ENCODE data around the gene OMD. TPM values are rescaled to one million over a fixed set of nuclear protein-coding genes. Genes with fewer than 3 reads are reported as not detected.
"Not testable (repeated sequence)": the region's sequence is repeated elsewhere in the genome, so short reads cannot be mapped to it uniquely, and the experiment has no call there.

The OMD gene
- total and polyA plus RNA-seq, 2 of the 8 experiments (the other 6 are each of a cell fraction or from before 2014, with no cell fraction given), result not detected

- DNase-seq (ENCODE audit: low read depth in 1 of 2, low spot score in 2 of 2); H3K4me1 ChIP-seq (replicated peaks in 1 of 4; ENCODE audit: control insufficient read depth in 3 of 4, insufficient read depth in 4 of 4, low read length in 3 of 4); H3K36me3 ChIP-seq (ENCODE audit: control insufficient read depth in 2 of 4, insufficient read depth in 4 of 4, low read length in 3 of 4); H4K20me1 ChIP-seq (replicated peaks in 1 of 2; ENCODE audit: control insufficient read depth in 1 of 2, insufficient read depth in 2 of 2, low read length in 2 of 2); H2BK12ac ChIP-seq (ENCODE audit: low read depth, low read length); H3K79me1 ChIP-seq (ENCODE audit: low read depth, low read length); H3K4ac ChIP-seq (replicated peaks; ENCODE audit: insufficient read length, low read depth, low read length); H2AFZ ChIP-seq (ENCODE audit: low read length); H3K23ac ChIP-seq (ENCODE audit: insufficient read length); H4K8ac ChIP-seq (ENCODE audit: extremely low read depth, insufficient read depth, low read length); H2BK20ac ChIP-seq (ENCODE audit: low read length); FAIRE-seq; H3K27me3 ChIP-seq (replicated peaks in 1 of 4; ENCODE audit: control insufficient read depth in 3 of 4, extremely low read depth in 1 of 4, insufficient read depth in 3 of 4, low read length in 3 of 4); H3K79me2 ChIP-seq (ENCODE audit: control insufficient read depth in 1 of 2, insufficient read depth in 2 of 2, low read length in 2 of 2); H3K9ac ChIP-seq (replicated peaks in 1 of 4; ENCODE audit: extremely low read depth in 1 of 4, low read depth in 3 of 4, low read length in 3 of 4); H3K18ac ChIP-seq (ENCODE audit: extremely low read depth, low read length); H3K56ac ChIP-seq (replicated peaks; ENCODE audit: insufficient read length, low read depth, low read length); H4K91ac ChIP-seq (replicated peaks; ENCODE audit: insufficient read length, low read length); H4K5ac ChIP-seq (ENCODE audit: insufficient read length, low read depth, low read length); H2BK15ac ChIP-seq (ENCODE audit: low read length); H2BK5ac ChIP-seq (ENCODE audit: low read depth, low read length); H3K4me2 ChIP-seq (ENCODE audit: insufficient read depth in 1 of 2, low read depth in 2 of 2, low read length in 2 of 2); H3K9me3 ChIP-seq (ENCODE audit: insufficient read depth in 2 of 2, low read depth in 1 of 2, low read length in 1 of 2); H3K23me2 ChIP-seq (ENCODE audit: low read depth, low read length); CTCF ChIA-PET (ENCODE audit: partially characterized antibody); H2AK5ac ChIP-seq (ENCODE audit: low read depth, low read length); POLR2A ChIA-PET (ENCODE audit: partially characterized antibody); H3K14ac ChIP-seq (ENCODE audit: insufficient read length); H2BK120ac ChIP-seq (replicated peaks; ENCODE audit: low read depth, low read length); H3K27ac ChIP-seq (ENCODE audit: low read depth, low read length); H3K4me3 ChIP-seq (ENCODE audit: extremely low read depth in 1 of 4, insufficient read depth in 2 of 4, low read depth in 3 of 4, low read length in 4 of 4): not testable (repeated sequence)
- WGBS, 2 experiments (ENCODE audit: extremely low coverage in 1 of 2, insufficient coverage in 1 of 2, insufficient read length in 1 of 2, insufficient replicate concordance in 2 of 2, low coverage in 1 of 2, low lambda C conversion rate in 2 of 2, missing lambda C conversion rate in 1 of 2), result 91% methylated on average over 4 of the region's 4 CpGs; no CpG with 5 or more reads in 1 of the 2 experiments
Measured at GRCh38 chr9:92411157-92411556, 13.1 kb downstream of the OMD start.

Data from H1 (cell line).